NCI-H526 (cell line): ENCODE measurements around the gene EFNA1.

Source experiments
- DNase-seq, 2 experiments: peaks; one replicate each; lab custom pipeline; 2025; lab: John Stamatoyannopoulos, UW

EFNA1 gene

GRCh38 chr1:155174324-155175280 lies 46.9 kb downstream of the EFNA1 start:
- peak in 1 of 2 experiments; percentile 93 for DNase-seq

- DNase-seq, result no peak
These were observed 47.7 kb downstream of the EFNA1 start for GRCh38 chr1:155175281-155175926.

GRCh38 chr1:155175927-155176371 lies 48.3 kb downstream of the EFNA1 start:
- DNase-seq, result peak; percentile 69 to 77

- DNase-seq, result peak; percentile 88 to 95
These were observed 48.9 kb downstream of the EFNA1 start for GRCh38 chr1:155176544-155177071.

- no peak for DNase-seq
These were observed 49.7 kb downstream of the EFNA1 start for GRCh38 chr1:155177192-155177917.

- DNase-seq, result no peak
These were observed 50.2 kb downstream of the EFNA1 start for GRCh38 chr1:155177918-155178281.

- DNase-seq, result no peak
These were observed 50.9 kb downstream of the EFNA1 start for GRCh38 chr1:155178441-155179111.

- DNase-seq, result no peak
These were observed 51.7 kb downstream of the EFNA1 start for GRCh38 chr1:155179112-155180031.

GRCh38 chr1:155181371-155182051 lies 53.8 kb downstream of the EFNA1 start:
- no peak for DNase-seq

- no peak for DNase-seq
These were observed 54.4 kb downstream of the EFNA1 start for GRCh38 chr1:155182052-155182550.

GRCh38 chr1:155183775-155184221 lies 56.1 kb downstream of the EFNA1 start:
- DNase-seq, result no peak

GRCh38 chr1:155184351-155184811 lies 56.7 kb downstream of the EFNA1 start:
- DNase-seq, result no peak
